ENCODE results near the gene ARSJ. TPM values are rescaled to one million over a fixed set of nuclear protein-coding genes. Genes with fewer than 3 reads are reported as not detected.

The ARSJ gene
- total RNA-seq, 1 experiment from 2014 or later = 34.9 TPM

GRCh38 chr4:113996599-113997177 is 17.2 kb upstream of the ARSJ start:
- in situ Hi-C loops (cut with HindIII; ENCODE audit: low pct_unique_long_range_greater_than_20kb, low sequenced_read_pairs) = no loop called here
- peak; percentile 69 for DNase-seq (ENCODE audit: low read depth)

GRCh38 chr4:113993887-113994286 is 14.4 kb upstream of the ARSJ start:
- DNase-seq (ENCODE audit: low read depth) = no peak
- in situ Hi-C loops (cut with HindIII; ENCODE audit: low pct_unique_long_range_greater_than_20kb, low sequenced_read_pairs) = no loop called here

DNA sequence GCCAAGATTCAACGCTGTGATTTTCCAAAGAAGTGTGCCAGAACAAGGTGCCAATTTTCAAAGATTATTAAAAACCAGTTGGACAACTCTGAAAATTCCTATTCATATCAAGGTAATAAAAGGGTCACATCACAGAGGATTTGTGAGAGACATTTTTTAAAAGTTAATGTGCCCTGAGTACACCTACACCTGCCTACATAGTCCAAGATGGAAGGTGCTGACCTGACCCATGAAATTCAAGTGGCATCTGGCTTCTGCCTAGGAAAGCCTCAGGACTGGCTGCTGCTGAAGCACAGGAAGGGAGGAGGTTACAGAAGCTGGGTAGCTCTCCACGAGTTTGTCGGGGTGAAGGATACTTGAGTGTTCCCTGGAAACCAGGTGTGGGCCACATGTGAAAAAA is 11.4 kb upstream of the ARSJ start:
- in situ Hi-C loops (cut with HindIII; ENCODE audit: low pct_unique_long_range_greater_than_20kb, low sequenced_read_pairs) = no loop called here

GRCh38 chr4:113987382-113987941 is 8.0 kb upstream of the ARSJ start:
- in situ Hi-C loops (cut with HindIII; ENCODE audit: low pct_unique_long_range_greater_than_20kb, low sequenced_read_pairs) = no loop called here
- no peak for DNase-seq (ENCODE audit: low read depth)

More for the DNA sequence above, 11.4 kb upstream of the ARSJ start:
- DNase-seq (ENCODE audit: low read depth) = no peak

DNA sequence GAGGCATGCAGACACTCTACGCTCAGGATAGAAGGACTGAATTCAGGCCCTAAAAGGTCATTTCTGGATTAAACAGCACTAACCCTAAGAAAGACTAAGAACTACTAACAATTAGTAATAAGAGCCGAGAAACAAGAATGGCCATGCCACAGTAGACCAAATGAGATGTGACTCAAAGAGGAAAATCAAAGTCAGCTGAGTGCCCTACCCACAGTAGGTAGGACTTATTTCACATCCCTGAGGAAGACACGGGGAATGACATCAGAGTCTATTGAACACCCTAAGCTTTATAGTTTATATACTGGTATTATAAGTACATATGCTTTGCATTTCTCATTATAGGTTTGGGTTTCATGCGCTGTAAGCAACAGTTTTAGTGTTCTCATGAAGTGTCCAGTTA is 2.7 kb upstream of the ARSJ start:
- DNase-seq (ENCODE audit: low read depth) = no peak
- in situ Hi-C loops (cut with HindIII; ENCODE audit: low pct_unique_long_range_greater_than_20kb, low sequenced_read_pairs) = no loop called here

- DNase-seq (ENCODE audit: low read depth) = no peak
- in situ Hi-C loops (cut with HindIII; ENCODE audit: low pct_unique_long_range_greater_than_20kb, low sequenced_read_pairs) = no loop called here
Measured at GRCh38 chr4:113981591-113981990, 2.1 kb upstream of the ARSJ start.

DNA sequence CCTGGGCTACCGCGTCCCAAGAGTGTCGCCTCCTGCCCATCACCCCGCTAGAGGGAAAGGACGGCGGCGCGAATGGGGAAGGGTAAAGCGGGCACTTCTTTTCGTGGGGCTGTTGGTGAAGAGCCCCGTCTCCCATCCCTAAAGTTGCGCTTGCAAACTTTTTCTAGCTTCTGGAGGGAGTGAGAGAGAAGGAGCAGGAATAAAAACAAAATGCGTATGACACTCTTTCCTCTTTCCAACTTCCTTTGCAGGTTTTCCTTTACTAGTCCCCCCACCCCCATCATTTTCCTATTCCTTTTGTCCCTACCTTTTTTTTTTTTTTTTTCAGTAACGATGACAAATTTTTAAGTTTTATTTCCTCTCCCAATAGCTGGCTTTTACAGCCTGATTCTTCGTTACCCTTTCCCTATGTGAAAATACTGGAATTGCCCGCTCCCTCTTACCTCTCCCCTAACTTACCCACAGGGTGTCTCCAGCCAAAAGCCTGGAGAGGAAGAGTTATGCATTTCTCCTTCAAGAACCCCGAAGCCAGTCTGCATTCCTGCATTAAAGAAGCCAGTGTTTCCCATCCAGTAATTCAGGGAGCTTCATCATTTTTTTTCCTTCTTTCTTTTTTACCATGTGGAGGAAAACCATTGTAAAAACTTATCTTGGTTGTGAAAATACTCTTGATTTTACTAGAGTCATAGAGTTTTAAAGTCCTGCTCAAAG is 613 bp upstream of the ARSJ start:
- in situ Hi-C loops (cut with HindIII; ENCODE audit: low pct_unique_long_range_greater_than_20kb, low sequenced_read_pairs) = no loop called here
- DNase-seq (ENCODE audit: low read depth) = no peak

GRCh38 chr4:113978561-113979147 is 793 bp downstream of the ARSJ start:
- in situ Hi-C loops (cut with HindIII; ENCODE audit: low pct_unique_long_range_greater_than_20kb, low sequenced_read_pairs) = no loop called here
- peak; percentile 64 for DNase-seq (ENCODE audit: low read depth)

- DNase-seq (ENCODE audit: low read depth) = no peak
- in situ Hi-C loops (cut with HindIII; ENCODE audit: low pct_unique_long_range_greater_than_20kb, low sequenced_read_pairs) = no loop called here
Measured at GRCh38 chr4:113978105-113978504, 1.3 kb downstream of the ARSJ start.

GRCh38 chr4:113977526-113977855 is 2.0 kb downstream of the ARSJ start:
- DNase-seq (ENCODE audit: low read depth) = no peak
- in situ Hi-C loops (cut with HindIII; ENCODE audit: low pct_unique_long_range_greater_than_20kb, low sequenced_read_pairs) = no loop called here

- in situ Hi-C loops (cut with HindIII; ENCODE audit: low pct_unique_long_range_greater_than_20kb, low sequenced_read_pairs) = no loop called here
- no peak for DNase-seq (ENCODE audit: low read depth)
Measured at GRCh38 chr4:113976741-113977525, 2.5 kb downstream of the ARSJ start.

- no peak for DNase-seq (ENCODE audit: low read depth)
- in situ Hi-C loops (cut with HindIII; ENCODE audit: low pct_unique_long_range_greater_than_20kb, low sequenced_read_pairs) = no loop called here
Measured at GRCh38 chr4:113975578-113975977, 3.9 kb downstream of the ARSJ start.

- no peak for DNase-seq (ENCODE audit: low read depth)
- in situ Hi-C loops (cut with HindIII; ENCODE audit: low pct_unique_long_range_greater_than_20kb, low sequenced_read_pairs) = no loop called here
Measured at GRCh38 chr4:113974467-113974866, 5.0 kb downstream of the ARSJ start.

- DNase-seq (ENCODE audit: low read depth) = no peak
- in situ Hi-C loops (cut with HindIII; ENCODE audit: low pct_unique_long_range_greater_than_20kb, low sequenced_read_pairs) = no loop called here
Measured at GRCh38 chr4:113973345-113973744, 6.1 kb downstream of the ARSJ start.

DNA sequence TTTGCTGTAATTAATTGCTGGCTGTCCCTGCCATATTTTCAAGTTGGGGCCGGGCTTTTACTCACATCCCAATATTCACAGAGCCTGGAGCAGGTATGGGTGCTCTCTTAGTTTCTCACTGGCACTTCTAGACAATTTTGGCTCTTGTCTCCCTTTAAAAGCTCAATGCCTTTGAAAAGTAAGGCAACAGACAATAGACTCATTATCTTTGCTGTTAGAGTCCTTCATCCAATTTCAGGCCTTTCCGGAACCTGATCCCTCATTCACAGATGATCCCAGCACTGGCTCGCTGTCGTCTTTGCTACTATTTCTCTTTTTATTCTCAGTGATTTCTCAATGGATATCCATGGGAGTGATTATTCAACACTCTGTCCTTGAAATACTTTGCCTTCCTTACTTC is 6.7 kb downstream of the ARSJ start:
- in situ Hi-C loops (cut with HindIII; ENCODE audit: low pct_unique_long_range_greater_than_20kb, low sequenced_read_pairs) = no loop called here
- no peak for DNase-seq (ENCODE audit: low read depth)

DNA sequence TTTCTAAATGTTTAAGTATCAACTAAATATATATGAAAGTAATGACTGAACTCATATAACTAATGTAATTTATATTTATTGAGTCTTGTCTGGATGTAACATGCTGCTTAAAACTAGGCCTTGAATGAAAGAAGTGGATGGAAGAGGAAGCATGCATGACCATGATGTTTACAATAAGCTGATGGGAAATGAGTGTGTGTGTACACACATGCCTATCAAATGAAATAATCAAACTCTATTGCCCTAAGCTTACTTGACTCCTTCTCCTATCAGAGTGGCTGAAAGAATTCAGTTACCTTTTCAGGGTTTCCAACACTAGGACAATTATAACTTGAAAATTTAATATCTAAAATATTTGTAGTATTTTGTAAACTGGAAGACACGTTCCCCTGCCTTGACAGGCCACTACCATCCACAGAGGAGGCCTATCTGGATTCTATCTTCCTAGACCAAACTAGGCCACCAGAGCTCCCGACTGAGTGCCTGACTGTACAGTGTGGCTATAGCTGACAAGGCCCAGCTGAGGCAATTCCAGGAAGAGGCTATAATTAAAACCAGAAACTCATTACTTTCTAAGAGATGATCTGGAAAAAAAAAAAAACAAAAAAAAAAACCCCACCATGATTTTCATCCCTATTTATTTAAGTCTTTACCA is 7.6 kb downstream of the ARSJ start:
- in situ Hi-C loops (cut with HindIII; ENCODE audit: low pct_unique_long_range_greater_than_20kb, low sequenced_read_pairs) = no loop called here
- DNase-seq (ENCODE audit: low read depth) = no peak

GRCh38 chr4:113969709-113970334 is 9.6 kb downstream of the ARSJ start:
- DNase-seq (ENCODE audit: low read depth) = no peak
- in situ Hi-C loops (cut with HindIII; ENCODE audit: low pct_unique_long_range_greater_than_20kb, low sequenced_read_pairs) = no loop called here

GRCh38 chr4:113968473-113968872 is 11.0 kb downstream of the ARSJ start:
- DNase-seq (ENCODE audit: low read depth) = no peak
- in situ Hi-C loops (cut with HindIII; ENCODE audit: low pct_unique_long_range_greater_than_20kb, low sequenced_read_pairs) = no loop called here

All from Caki2 (cell line).